K562 (cell line): ENCODE measurements around the gene COL28A1. TPM values are rescaled to one million over a fixed set of nuclear protein-coding genes. Genes with fewer than 3 reads are reported as not detected.

ENCODE experiments used
- BHLHE40 ChIP-seq: IDR thresholded peaks from 2 replicates; pipeline ENCODE4 v1.6.1; 2011; ENCODE audit warnings: low read length, improper control_type of control experiment
- DNMT1 ChIP-seq: fragments of 450-650 bp; IDR thresholded peaks from 2 replicates; pipeline ENCODE4 v1.6.1; 2016; ENCODE audit warnings: antibody characterized with exemption, mild to moderate bottlenecking
- LCOR ChIP-seq: sonication (generic); formaldehyde crosslinking; IDR thresholded peaks from 2 replicates; pipeline ENCODE4 v1.8.0; 2022; ENCODE audit warnings: mild to moderate bottlenecking, missing genetic modification reagents
- PRMT5 ChIP-seq: sonication (generic); formaldehyde crosslinking; IDR thresholded peaks from 2 replicates; pipeline ENCODE4 v1.5.0; 2020; ENCODE audit warnings: missing genetic modification reagents
- ZNF609 ChIP-seq: sonication (generic); formaldehyde crosslinking; IDR thresholded peaks from 2 replicates; pipeline ENCODE4 v1.8.1; 2023; ENCODE audit warnings: missing genetic modification reagents, mild to moderate bottlenecking, borderline replicate concordance
- ZNF740 ChIP-seq, 3 experiments: fragments of 200-800 bp in 1 of 3; sonication (Bioruptor generic) in 1 of 3; sonication (generic) in 1 of 3; formaldehyde crosslinking in 1 of 3; IDR thresholded peaks; 2 replicates each; pipeline versions ENCODE4 v1.6.1 to v1.8.0; 2016 to 2022; ENCODE audit warnings: mild to moderate bottlenecking in 2 of 3, missing compliant biosample characterization in 2 of 3, missing genetic modification characterization in 2 of 3, missing genetic modification reagents in 1 of 3
- polyA plus RNA-seq, 8 experiments: library from polyadenylated mRNA; depleted of rRNA in 4 of 8; stranded (reverse) in 5 of 8; unstranded in 3 of 8; fragments of >200 nt; fragmentation: Nextera tagmentation in 2 of 8; fragmentation: Illumina TruSeq in 1 of 8; extraction: Ambion mirVana in 2 of 8; extraction: Trizol in 1 of 8; gene quantifications; 2 replicates each; pipeline versions ENCODE4 v1.2.1 to v1.2.3, GENCODE V29; 2011 to 2014; ENCODE audit warnings: inconsistent platforms in 1 of 8, missing spikeins in 1 of 8
- total RNA-seq, 7 experiments: library from RNA; depleted of rRNA in 6 of 7; stranded (reverse); fragments of >200 nt in 6 of 7; fragmentation: Illumina TruSeq in 2 of 7; extraction: Trizol in 2 of 7; gene quantifications; 2 replicates each; pipeline versions ENCODE4 v1.2.1 to v1.2.3, GENCODE V29; 2011 to 2021; ENCODE audit warnings: low replicate concordance in 1 of 7

Gene COL28A1
- total and polyA plus RNA-seq, 9 of the 15 experiments (the other 6 are each of a cell fraction or from before 2014, with no cell fraction given): 0.03 to 0.13 (median 0.05) TPM; not detected in 3

- TF ChIP-seq ZNF609 (CRISPR knock-in tag) (no peak), ZNF740 (CRISPR knock-in tag; IDR thresholded peaks at IDR 0.05) (no peak), ZNF740 (tag; IDR thresholded peaks at IDR 0.05) (no peak), PRMT5 (no peak), DNMT1 (no peak), LCOR (no peak), BHLHE40 (no peak)
Observed at GRCh38 chr7:7535691-7536090, at the start of gene COL28A1 (continued).
